SHP77 (cell line): ENCODE results near the gene URB1.
"Not testable (repeated sequence)": the region's sequence is repeated elsewhere in the genome, so short reads cannot be mapped to it uniquely, and the experiment has no call there.

Source experiments
- DNase-seq, 2 experiments: peaks; one replicate each; lab custom pipeline; 2025; lab: John Stamatoyannopoulos, UW

Gene URB1

GRCh38 chr21:32285476-32285875 lies 107.3 kb downstream of the URB1 start:
- DNase-seq, result no peak

- DNase-seq, result no peak
Measured at GRCh38 chr21:32282992-32283391, 109.8 kb downstream of the URB1 start.

- DNase-seq, result no peak
Measured at GRCh38 chr21:32281531-32281930, 111.3 kb downstream of the URB1 start.

- no peak for DNase-seq
Measured at GRCh38 chr21:32279377-32279680, 113.5 kb downstream of the URB1 start.

DNA sequence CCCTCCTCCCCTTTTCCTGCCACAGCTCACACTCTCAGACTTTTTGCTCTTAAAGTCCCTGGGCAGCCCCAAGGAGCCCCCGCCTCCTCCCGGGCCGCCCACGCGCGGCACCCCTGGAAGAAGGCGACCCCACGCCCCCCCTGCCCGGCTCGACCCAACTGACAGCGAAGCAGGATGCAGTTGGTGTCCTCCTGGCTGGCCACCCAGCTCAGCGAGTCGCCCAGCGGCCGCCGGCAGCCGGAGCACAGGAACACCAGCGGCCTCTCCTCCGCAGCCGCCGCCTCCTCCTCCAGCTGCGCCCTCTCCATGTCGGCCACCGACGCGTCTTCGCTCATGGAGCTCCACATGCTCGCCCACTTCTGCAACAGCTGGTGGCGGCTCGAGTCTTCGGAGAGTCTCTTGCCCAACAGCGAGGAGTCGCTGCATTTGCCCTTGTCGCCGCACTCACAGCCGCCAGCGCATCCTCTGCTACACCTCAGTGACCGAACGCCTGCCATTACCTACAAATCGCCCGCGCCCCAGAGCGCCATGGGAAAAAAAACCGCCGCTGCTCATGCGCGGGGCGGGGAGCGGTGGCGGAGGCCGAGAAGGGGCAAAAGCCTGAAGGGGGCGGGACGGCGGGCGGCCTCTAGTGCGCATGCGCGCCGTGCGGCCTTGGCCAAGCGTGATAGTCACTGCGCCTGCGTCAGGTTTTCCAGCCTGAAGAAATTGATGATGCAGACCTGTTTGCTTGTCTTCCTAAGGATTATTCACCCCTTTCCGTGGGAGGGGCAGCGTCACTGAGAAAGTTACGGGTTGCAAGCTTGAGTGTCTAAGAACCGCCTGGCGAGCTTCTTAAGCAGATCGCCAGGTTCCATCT lies 114.1 kb downstream of the URB1 start, which contains the start of gene MIS18A:
MIS18A (minus strand) TSS at position 532 of the 859 bp plus-strand sequence; CDS start at position 497, 35 bp downstream.
- peak; percentile 82 to 88 for DNase-seq

DNA sequence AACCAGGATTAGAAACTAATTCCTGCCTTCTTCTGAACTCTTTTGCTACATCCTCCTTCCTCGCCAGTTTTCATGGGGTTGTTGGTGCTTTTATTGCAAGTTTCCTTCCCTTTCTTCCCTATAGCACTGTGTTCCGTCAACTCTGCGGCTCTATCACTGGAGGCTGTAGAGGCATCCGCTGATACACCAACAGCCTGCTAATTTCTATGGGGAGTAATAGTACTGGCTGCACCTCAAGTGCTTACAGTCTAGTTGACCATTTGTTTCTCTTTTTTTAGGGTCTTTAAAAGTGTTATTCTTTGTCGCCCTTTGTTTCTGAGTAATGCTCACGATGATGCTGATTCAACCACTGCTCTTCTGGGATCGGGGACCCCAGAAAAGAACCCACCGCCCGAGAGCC lies 114.7 kb downstream of the URB1 start:
- DNase-seq, result no peak

- no peak for DNase-seq
Measured at GRCh38 chr21:32276671-32277070, 116.1 kb downstream of the URB1 start.

- DNase-seq, result no peak
Measured at GRCh38 chr21:32270748-32271147, 122.1 kb downstream of the URB1 start.

DNA sequence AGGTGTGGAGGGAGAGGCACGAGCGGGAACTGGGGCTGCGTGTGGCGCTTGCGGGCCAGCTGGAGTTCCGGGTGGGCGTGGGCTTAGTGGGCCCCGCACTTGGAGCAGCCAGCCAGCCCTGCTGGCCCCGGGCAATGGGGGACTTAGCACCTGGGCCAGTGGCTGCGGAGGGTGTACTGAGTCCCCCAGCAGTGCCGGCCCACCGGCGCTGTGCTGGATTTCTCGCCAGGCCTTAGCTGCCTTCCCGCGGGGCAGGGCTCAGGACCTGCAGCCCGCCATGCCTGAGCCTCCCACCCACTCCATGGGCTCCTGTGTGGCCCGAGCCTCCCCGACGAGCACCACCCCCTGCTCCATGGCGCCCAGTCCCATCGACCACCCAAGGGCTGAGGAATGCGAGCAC lies 127.5 kb downstream of the URB1 start:
- not testable (repeated sequence) for DNase-seq

DNA sequence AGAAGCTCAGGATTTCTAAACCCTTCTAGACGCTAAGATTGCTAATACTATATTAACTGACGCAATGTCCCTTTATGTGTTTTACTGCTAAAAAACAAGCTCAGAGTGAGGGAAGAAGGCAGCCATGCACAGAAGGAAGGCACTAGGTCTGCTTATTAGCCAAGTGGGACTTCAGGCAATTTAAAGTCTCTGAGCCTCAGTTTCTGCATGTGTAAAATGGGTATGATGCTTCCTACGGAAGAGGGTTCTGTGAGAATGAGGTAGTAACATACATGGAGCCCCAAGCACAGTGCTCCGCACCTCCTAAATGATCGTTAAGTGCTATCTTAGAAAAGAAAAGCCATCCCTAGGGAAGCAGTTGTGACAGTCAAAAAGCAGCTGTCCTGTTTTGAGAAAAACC lies 130.9 kb downstream of the URB1 start:
- no peak for DNase-seq
